OCI-LY7 (cell line): Measurements from ENCODE around the gene SPATA3.

Experiments used
- CTCF ChIP-seq: fragments of 200-600 bp; sonication (generic); conservative IDR thresholded peaks from 2 replicates; pipeline ENCODE4 v1.5.1; 2014; ENCODE audit warnings: mild to moderate bottlenecking, antibody characterized with exemption, low read length, moderate library complexity, mixed read lengths
- EZH2phosphoT487 ChIP-seq: fragments of 200-600 bp; sonication (generic); IDR thresholded peaks from 2 replicates; pipeline ENCODE4 v1.6.1; 2018; ENCODE audit warnings: low read depth, borderline replicate concordance, mild to moderate bottlenecking, mixed run types, antibody characterized with exemption, low read length, moderate library complexity, mixed read lengths

GRCh38 chr2:231002641-231003040, 6.7 kb downstream of the SPATA3 start:
- TF ChIP-seq CTCF (no peak), EZH2phosphoT487 (no peak)
